ENCODE data around the gene DOCK9.

DOCK9 gene

GRCh38 chr13:98880677-98881076, 97.2 kb downstream of the DOCK9 start:
- DNase-seq = no peak

- DNase-seq = no peak
These were observed 97.9 kb downstream of the DOCK9 start for GRCh38 chr13:98879957-98880356.

- no peak for DNase-seq
These were observed 98.7 kb downstream of the DOCK9 start for GRCh38 chr13:98879127-98879520.

GRCh38 chr13:98878486-98879126, 99.3 kb downstream of the DOCK9 start:
- no peak for DNase-seq

GRCh38 chr13:98877936-98878335, 99.9 kb downstream of the DOCK9 start:
- no peak for DNase-seq

GRCh38 chr13:98877466-98877865, 100.4 kb downstream of the DOCK9 start:
- no peak for DNase-seq

GRCh38 chr13:98875146-98875729, 102.6 kb downstream of the DOCK9 start:
- no peak for DNase-seq

GRCh38 chr13:98874029-98874397, 103.9 kb downstream of the DOCK9 start:
- no peak for DNase-seq

GRCh38 chr13:98873377-98874028, 104.4 kb downstream of the DOCK9 start:
- no peak for DNase-seq

- DNase-seq = no peak
These were observed 106.1 kb downstream of the DOCK9 start for GRCh38 chr13:98871727-98872126.

GRCh38 chr13:98869408-98870090, 108.3 kb downstream of the DOCK9 start:
- DNase-seq = no peak

GRCh38 chr13:98868932-98869331, 108.9 kb downstream of the DOCK9 start:
- DNase-seq = no peak

- DNase-seq = no peak
These were observed 111.0 kb downstream of the DOCK9 start for GRCh38 chr13:98866882-98867281.

- no peak for DNase-seq
These were observed 117.4 kb downstream of the DOCK9 start for GRCh38 chr13:98860491-98860890.

GRCh38 chr13:98858191-98858590, 119.7 kb downstream of the DOCK9 start:
- no peak for DNase-seq

- DNase-seq = no peak
These were observed 120.9 kb downstream of the DOCK9 start for GRCh38 chr13:98856983-98857382.

- no peak for DNase-seq
These were observed 123.4 kb downstream of the DOCK9 start for GRCh38 chr13:98854448-98854847.

GRCh38 chr13:98853771-98854221, 124.1 kb downstream of the DOCK9 start:
- no peak for DNase-seq

- DNase-seq = no peak
These were observed 126.6 kb downstream of the DOCK9 start for GRCh38 chr13:98851276-98851675.

GRCh38 chr13:98848746-98849145, 129.1 kb downstream of the DOCK9 start:
- DNase-seq = no peak

- no peak for DNase-seq
These were observed 130.1 kb downstream of the DOCK9 start for GRCh38 chr13:98847780-98848179.

GRCh38 chr13:98846986-98847385, 130.9 kb downstream of the DOCK9 start:
- DNase-seq = no peak

- DNase-seq = no peak
These were observed 131.3 kb downstream of the DOCK9 start for GRCh38 chr13:98846521-98846920.

GRCh38 chr13:98845742-98846141, 132.1 kb downstream of the DOCK9 start:
- DNase-seq = no peak
